Activated T-cell treated with anti-CD3 and anti-CD28 coated beads, Interleukin-2, amount 50 U/mL, for 72 hours (primary cell): ENCODE results near the gene KCNJ16. TPM values are rescaled to one million over a fixed set of nuclear protein-coding genes. Genes with fewer than 3 reads are reported as not detected.
"Not testable (repeated sequence)": the region's sequence is repeated elsewhere in the genome, so short reads cannot be mapped to it uniquely, and the experiment has no call there.

Experiments
- ATAC-seq, 2 donors: fragments of 150-1000 bp; cut with Tn5 transposase; replicated peaks in 1 of 2; 2 replicates each; pipeline ENCODE4 v1.10.0; 2021; ENCODE audit warnings: moderate library complexity in 2 of 2, mild to moderate bottlenecking in 1 of 2
- DNase-seq, 2 donors: peaks; one replicate each; pipeline ENCODE4 v3.0.0; 2021 to 2022; ENCODE audit warnings: mixed read lengths in 1 of 2
- H3K27ac Mint-ChIP-seq: one replicate; pipeline ENCODE4 v1.8.0; 2022; ENCODE audit warnings: mild to moderate bottlenecking, moderate library complexity, mixed read lengths
- H3K27me3 Mint-ChIP-seq: one replicate; pipeline ENCODE4 v1.8.0; 2022; ENCODE audit warnings: low read depth, mixed read lengths
- H3K36me3 Mint-ChIP-seq, 2 donors: one replicate each; pipeline ENCODE4 v1.8.0; 2022; ENCODE audit warnings: mixed read lengths in 2 of 2, mild to moderate bottlenecking in 1 of 2; ENCODE audit not compliant: insufficient read depth in 2 of 2
- H3K4me1 Mint-ChIP-seq: one replicate; pipeline ENCODE4 v1.8.0; 2022; ENCODE audit warnings: low read depth, mixed read lengths
- H3K4me3 Mint-ChIP-seq, 2 donors: one replicate each; pipeline ENCODE4 v1.8.0; 2022; ENCODE audit warnings: mild to moderate bottlenecking in 2 of 2, mixed read lengths in 2 of 2, moderate library complexity in 2 of 2
- H3K9me3 Mint-ChIP-seq, 2 donors: one replicate each; pipeline ENCODE4 v1.8.0; 2022; ENCODE audit warnings: mixed read lengths in 2 of 2
- total RNA-seq, 2 donors: library from RNA; stranded (reverse); gene quantifications; one replicate each; pipeline ENCODE4 v1.2.3, GENCODE V29; 2022

Gene KCNJ16
- not detected for total RNA-seq

DNA sequence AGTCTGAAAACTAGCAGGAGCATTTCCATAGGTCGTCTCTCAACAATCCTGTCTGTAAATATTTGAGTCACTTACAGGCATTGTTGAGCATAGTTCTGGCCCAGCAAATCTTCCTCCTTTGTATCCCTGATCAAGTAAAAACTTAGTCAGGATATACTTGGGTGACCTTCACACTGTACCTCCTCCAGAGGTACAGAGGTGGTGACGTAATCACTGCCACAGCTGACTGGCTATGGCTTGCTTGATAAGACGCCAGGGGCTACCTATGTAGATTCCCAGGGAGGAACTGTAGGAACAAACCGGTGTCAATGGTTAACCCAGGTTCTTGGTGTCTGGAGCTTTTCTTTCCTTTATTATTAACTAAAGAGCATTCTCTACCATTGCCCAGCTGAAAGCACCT, at the start of gene KCNJ16:
Gene KCNJ16 (plus strand): TSS at position 270 of the 400 bp plus-strand sequence. CDS start 56,863 bp downstream, outside the sequence.
- H3K36me3 Mint-ChIP-seq: no peaks in the 10 kb centered on the region
- peaks cover 11% of the 10 kb centered on the region for H3K27me3 Mint-ChIP-seq
- ATAC-seq (no peak), DNase-seq (no peak)
- no peak within 1 kb of the TSS for H3K4me3 Mint-ChIP-seq
- no peak within 1 kb of the TSS for H3K27ac Mint-ChIP-seq
- H3K9me3 Mint-ChIP-seq: no peaks in the 10 kb centered on the region
- H3K4me1 Mint-ChIP-seq: no peaks in the 10 kb centered on the region

DNA sequence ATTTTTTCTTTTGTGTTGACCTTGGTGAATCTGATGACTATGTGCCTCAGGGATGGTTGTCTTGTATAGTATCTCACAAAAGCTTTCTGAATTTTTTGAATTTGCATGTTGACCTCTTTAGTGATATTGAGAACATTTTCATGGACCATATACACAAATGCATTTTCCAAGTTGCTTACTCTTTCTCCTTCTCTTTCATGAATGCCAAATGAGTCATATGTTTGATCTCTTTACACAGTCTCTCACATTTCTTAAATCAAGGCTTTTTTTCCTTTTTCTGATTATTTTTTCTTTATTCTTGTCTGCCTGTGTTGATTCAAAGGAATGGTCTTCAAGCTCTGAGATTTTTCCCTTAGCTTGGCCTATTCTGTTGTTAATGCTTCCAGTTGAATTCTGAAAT, 46.6 kb upstream of the KCNJ16 start:
- no peak overlapping the region for H3K27ac Mint-ChIP-seq
- ATAC-seq: no peak

DNA sequence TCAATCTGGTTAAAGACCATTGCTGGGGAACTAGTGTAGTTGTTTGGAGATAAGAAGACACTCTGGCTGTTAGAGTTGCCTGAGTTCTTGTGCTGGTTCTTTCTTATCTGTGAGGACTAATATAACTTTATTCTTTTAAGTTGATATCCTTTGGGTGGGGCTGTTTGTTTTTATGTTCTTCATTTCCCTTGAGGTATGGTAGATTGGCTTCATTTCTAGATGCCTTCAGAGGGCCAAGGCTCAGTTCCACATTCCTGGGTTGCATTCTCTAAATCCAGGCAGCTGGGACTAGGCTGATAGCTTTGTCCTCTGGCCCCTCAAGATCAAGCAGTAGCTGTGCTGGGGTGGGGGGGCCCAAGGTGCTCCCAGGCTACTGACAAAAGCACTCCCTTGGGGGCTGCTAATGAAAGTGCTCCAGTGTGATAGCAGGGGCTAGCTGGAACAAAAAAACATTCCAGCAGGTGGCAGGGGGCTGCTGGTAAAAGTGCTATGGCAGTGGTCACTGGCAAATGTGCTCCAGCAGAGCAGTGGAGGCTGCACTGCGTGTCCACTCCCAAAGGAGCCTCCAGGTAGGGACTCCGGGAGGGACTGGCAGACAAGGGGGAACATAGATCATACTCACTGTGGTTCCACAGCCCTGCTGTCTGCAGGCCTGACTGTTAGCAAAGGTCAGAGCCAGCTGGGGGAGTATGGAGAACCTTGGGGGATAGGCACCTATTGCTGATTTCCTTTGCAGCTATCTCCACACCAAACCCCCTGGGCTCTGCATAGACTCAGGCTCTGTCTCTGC, 45.9 kb upstream of the KCNJ16 start:
- Mint-ChIP-seq H3K4me1 (no peaks in the 10 kb centered on the region), H3K4me3 (no peak overlapping the region), H3K9me3 (peaks cover 3% of the 10 kb centered on the region in 2 donors), H3K36me3 (no peaks in the 10 kb centered on the region), H3K27ac (no peak overlapping the region), H3K27me3 (peaks cover 4% of the 10 kb centered on the region)
- DNase-seq: no peak
- no peak for ATAC-seq

More for the DNA sequence above, 46.6 kb upstream of the KCNJ16 start:
- Mint-ChIP-seq H3K36me3 (no peaks in the 10 kb centered on the region), H3K4me3 (no peak overlapping the region), H3K4me1 (no peaks in the 10 kb centered on the region), H3K27me3 (peaks cover 4% of the 10 kb centered on the region), H3K9me3 (peaks cover 3% of the 10 kb centered on the region in 2 donors)
- no peak for DNase-seq

DNA sequence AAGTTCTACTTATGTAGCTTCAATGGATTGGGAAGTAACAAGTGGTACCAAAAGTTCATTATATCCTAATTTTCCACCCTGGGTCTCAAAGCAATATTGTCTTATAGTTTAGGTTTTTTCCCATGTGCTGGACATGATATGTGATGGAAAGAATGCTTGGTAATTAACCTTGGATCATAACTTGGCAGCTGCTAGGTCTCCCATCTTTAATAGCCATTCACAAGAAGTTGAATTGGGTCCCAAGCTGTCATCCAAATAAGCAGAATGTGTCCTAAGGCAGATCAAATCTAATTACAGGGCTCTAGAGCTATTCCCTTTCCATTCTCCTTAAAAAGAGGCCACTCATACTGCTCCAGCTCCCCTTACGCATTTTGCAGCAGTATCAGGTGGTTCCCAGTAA, 44.7 kb upstream of the KCNJ16 start:
- ATAC-seq (no peak), DNase-seq (no peak)
- no peak overlapping the region for H3K4me3 Mint-ChIP-seq
- no peaks in the 10 kb centered on the region for H3K36me3 Mint-ChIP-seq
- no peaks in the 10 kb centered on the region for H3K4me1 Mint-ChIP-seq
- H3K27ac Mint-ChIP-seq: no peak overlapping the region
- peaks cover 2 to 3% of the 10 kb centered on the region in 2 donors for H3K9me3 Mint-ChIP-seq
- H3K27me3 Mint-ChIP-seq: peaks cover 4% of the 10 kb centered on the region

DNA sequence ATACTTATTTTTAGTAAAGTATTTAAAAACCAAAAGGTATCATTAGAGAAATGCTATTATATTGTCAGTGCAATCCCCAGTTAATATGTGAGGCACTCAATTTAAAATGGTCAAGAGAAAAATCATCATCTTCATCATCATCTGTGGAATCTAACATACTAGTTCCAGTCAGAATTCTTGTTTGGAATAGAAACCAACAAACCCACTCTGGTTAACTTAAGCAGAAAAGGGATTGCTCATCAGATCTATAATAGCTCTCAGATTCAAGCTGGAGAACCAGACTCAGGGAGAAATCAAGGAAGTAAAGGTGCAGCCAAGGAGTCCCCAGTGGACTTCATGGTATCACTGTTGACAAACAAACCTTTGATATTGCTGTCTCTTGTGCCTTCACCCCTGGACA, 43.7 kb upstream of the KCNJ16 start:
- Mint-ChIP-seq H3K9me3 (peaks cover 0 to 2% of the 10 kb centered on the region in 2 donors), H3K36me3 (no peaks in the 10 kb centered on the region), H3K27me3 (peaks cover 4% of the 10 kb centered on the region), H3K4me1 (no peaks in the 10 kb centered on the region), H3K4me3 (no peak overlapping the region), H3K27ac (no peak overlapping the region)
- ATAC-seq (no peak), DNase-seq (no peak)

DNA sequence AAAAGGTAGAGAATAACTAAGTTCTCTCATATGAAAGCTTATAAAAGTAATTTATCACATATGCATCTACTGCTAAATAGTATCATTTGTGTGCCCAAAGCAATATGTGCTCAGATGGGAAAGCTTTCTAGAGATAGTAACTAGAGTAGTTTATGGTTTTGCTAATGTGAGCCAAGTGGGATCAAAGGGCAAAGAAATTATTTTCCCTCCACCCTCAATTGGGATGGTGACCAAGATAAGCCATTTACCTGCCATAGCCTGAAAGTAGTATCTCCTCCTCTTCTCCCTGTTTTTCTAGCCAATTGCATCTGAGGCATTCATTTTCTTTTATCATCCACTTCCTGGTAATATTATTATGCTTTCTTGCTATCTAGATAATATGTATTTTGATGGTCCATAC, 41.9 kb upstream of the KCNJ16 start:
- no peak for ATAC-seq
- no peak for DNase-seq
- Mint-ChIP-seq H3K4me3 (no peak overlapping the region), H3K36me3 (no peaks in the 10 kb centered on the region), H3K27ac (no peak overlapping the region), H3K9me3 (peaks cover 0 to 2% of the 10 kb centered on the region in 2 donors), H3K27me3 (no peaks in the 10 kb centered on the region), H3K4me1 (no peaks in the 10 kb centered on the region)

DNA sequence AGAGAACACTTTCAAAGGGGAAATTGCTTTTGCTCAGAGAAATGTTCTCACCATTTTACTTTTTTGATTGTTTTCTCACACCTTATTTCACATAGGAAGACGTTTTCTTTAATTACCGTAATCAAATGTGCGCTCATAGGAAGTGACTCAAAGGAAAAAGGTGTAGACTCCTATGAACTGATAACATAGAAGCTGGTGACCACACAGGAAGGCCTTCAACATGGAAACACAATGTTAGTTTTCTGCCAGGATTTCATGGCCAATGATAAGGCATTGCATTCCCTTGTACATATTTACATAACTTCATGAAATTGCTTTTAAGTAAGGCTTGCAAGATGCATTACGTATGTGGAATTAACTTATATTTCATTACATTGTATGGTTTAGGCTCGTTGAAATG, 40.9 kb upstream of the KCNJ16 start:
- no peak for ATAC-seq
- H3K27ac Mint-ChIP-seq: no peak overlapping the region
- H3K36me3 Mint-ChIP-seq: no peaks in the 10 kb centered on the region
- no peak for DNase-seq
- H3K4me3 Mint-ChIP-seq: no peak overlapping the region
- H3K9me3 Mint-ChIP-seq: peaks cover 0 to 2% of the 10 kb centered on the region in 2 donors
- H3K27me3 Mint-ChIP-seq: no peaks in the 10 kb centered on the region
- no peaks in the 10 kb centered on the region for H3K4me1 Mint-ChIP-seq

DNA sequence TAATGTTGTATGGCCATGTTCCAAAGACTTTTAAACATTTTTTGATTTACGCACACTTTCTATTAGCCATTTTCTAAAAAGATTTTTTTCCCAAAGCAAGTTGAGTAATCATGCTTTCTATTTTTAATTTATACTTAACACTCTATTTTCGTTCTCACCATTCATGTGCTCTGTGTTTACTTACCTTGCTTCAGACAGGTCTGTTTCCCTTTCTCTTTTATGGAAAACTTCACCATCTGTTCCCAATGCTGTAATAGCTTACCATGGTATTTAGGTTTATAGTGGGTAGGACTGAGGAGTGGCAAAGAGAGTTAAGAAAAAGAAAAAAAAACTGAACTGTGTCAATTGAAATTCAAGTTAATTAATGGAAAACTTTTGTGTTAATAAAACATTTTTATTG, 37.5 kb upstream of the KCNJ16 start:
- Mint-ChIP-seq H3K4me1 (no peaks in the 10 kb centered on the region), H3K27me3 (no peaks in the 10 kb centered on the region), H3K27ac (no peak overlapping the region), H3K4me3 (no peak overlapping the region), H3K36me3 (no peaks in the 10 kb centered on the region), H3K9me3 (no peaks in the 10 kb centered on the region)
- DNase-seq (no peak), ATAC-seq (no peak)

DNA sequence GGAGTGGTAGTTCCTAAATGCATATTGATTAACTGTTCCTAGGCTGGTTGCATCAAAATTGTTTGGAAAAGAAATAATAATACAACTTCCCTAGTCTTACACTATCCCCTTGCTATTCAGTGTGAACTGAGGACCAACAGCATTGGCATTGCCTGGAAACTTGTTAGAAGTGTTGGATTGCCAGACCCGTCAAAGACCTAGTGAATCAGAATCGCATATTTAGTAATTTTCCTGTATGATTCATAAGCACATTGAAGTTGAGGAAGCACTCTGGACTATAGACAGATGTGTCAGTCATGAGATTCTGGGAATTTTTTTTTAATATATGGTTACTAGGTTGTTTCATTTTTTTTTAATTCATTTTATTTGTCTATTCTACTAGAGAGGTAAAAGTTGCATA, 34.7 kb upstream of the KCNJ16 start:
- ATAC-seq: peak; percentile 25 to 55
- peaks cover 0 to 3% of the 10 kb centered on the region in 2 donors for H3K9me3 Mint-ChIP-seq
- H3K36me3 Mint-ChIP-seq: no peaks in the 10 kb centered on the region
- H3K4me3 Mint-ChIP-seq: no peak overlapping the region
- no peak for DNase-seq
- H3K4me1 Mint-ChIP-seq: no peaks in the 10 kb centered on the region
- H3K27me3 Mint-ChIP-seq: no peaks in the 10 kb centered on the region
- no peak overlapping the region for H3K27ac Mint-ChIP-seq

DNA sequence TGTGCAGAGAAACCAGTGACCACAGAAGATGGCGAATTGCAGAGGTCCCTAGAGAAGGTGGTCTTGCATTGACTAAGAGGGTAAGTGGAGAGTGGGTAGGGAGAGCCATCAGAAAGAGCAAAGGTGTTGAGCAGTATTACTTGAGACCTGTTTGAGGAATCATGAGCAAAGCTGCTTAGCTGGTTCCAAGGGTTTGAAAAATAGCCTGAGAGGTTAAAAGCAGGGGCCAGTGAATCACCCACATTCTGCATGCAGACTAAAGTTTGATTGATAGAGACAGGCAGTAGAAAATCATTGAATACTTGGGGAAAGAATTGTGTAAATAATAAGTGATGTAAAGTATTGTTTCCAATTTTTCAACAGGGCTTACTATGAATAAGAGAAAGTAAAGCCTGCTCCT, 34.0 kb upstream of the KCNJ16 start:
- no peak overlapping the region for H3K4me3 Mint-ChIP-seq
- no peaks in the 10 kb centered on the region for H3K27me3 Mint-ChIP-seq
- no peak for ATAC-seq
- H3K36me3 Mint-ChIP-seq: no peaks in the 10 kb centered on the region
- H3K4me1 Mint-ChIP-seq: no peaks in the 10 kb centered on the region
- H3K27ac Mint-ChIP-seq: no peak overlapping the region
- DNase-seq: no peak
- H3K9me3 Mint-ChIP-seq: peaks cover 0 to 3% of the 10 kb centered on the region in 2 donors

DNA sequence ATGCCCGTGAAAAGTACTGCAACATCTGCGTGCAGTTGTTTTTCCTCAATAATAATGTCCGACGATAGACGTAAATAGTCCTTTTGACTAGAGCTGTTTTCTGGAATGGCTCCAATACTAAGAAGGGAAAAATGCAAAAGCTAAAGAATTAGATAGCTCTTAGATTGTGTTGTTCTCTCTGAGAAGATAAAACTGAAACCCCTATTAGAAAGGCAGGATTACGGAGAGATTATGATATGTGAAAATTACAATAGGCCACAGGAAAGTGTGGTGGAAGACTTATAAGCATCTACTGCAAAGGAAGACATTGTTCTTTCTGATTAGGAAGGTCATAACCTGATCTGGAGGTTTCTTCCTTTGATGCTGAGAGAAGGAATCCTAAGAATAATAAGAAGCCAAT, 33.5 kb upstream of the KCNJ16 start:
- Mint-ChIP-seq H3K9me3 (peaks cover 0 to 3% of the 10 kb centered on the region in 2 donors), H3K27ac (no peak overlapping the region), H3K27me3 (no peaks in the 10 kb centered on the region), H3K36me3 (no peaks in the 10 kb centered on the region), H3K4me3 (no peak overlapping the region), H3K4me1 (no peaks in the 10 kb centered on the region)
- ATAC-seq (no peak), DNase-seq (no peak)

DNA sequence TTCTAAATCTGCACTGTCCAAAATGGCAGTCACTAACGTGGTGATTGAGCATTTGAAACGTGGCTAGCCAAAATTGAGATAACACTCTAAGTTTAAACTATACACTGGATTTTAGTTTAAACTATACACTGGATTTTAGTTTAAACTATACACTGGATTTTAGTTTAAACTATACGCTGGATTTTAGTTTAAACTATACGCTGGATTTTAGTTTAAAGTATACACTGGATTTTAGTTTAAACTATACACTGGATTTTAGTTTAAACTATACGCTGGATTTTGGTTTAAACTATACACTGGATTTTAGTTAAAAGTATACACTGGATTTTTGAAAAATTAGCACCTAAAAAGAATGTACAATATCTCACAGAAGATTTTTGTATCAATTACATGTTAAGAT, 29.2 kb upstream of the KCNJ16 start:
- H3K36me3 Mint-ChIP-seq, H3K4me1 Mint-ChIP-seq, H3K4me3 Mint-ChIP-seq, H3K27me3 Mint-ChIP-seq, DNase-seq, H3K27ac Mint-ChIP-seq, H3K9me3 Mint-ChIP-seq, ATAC-seq: not testable (repeated sequence)

DNA sequence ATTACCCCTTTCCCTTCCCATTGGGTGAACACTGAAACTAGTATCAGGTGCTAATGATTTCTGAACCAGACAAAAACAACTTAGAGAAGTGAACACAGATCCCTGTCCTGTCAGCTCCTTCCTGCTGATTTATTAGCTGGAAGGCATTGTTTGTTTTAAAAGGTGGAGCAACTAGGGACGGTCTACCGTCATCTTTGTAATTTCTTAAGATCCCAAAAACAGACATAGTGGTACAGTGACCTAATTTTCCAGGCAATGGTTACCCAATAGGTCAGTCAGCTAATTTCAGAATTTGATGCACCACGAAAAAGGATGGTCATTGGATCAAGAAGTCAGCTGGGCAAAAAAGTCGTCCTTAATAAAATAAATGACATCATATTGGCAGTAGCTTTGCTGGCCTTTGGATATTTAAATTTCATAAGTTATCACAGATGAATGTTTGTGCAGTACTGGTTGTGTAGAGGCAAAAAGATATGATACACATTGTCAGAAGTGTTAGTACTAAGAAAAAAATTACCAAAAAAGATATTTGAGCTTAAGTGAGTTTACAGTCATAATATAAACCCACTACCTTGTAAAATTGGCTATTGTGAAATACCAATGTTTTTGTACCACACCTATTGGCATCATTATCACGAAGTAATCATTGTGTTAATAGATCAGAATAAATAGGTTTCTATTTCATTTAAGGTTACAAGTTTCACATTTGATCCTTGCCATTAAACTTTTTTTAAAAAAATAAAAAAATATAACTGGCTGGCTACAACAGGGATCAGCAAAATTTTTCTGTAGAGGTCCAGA, 27.2 kb upstream of the KCNJ16 start:
- Mint-ChIP-seq H3K4me1 (no peaks in the 10 kb centered on the region), H3K9me3 (peaks cover 0 to 3% of the 10 kb centered on the region in 2 donors), H3K4me3 (no peak overlapping the region), H3K27me3 (peaks cover 4% of the 10 kb centered on the region), H3K36me3 (no peaks in the 10 kb centered on the region), H3K27ac (no peak overlapping the region)
- DNase-seq (no peak), ATAC-seq (no peak)
